Upper lobe of left lung (tissue), 6 donors: ENCODE measurements around the gene SRD5A2. TPM values are rescaled to one million over a fixed set of nuclear protein-coding genes. Genes with fewer than 3 reads are reported as not detected.

ENCODE experiments used
- ATAC-seq, 2 donors: fragments of 200-7000 bp; cut with Tn5 transposase; one replicate each; pipeline ENCODE4 v1.9.1; 2022; ENCODE audit warnings: mild to moderate bottlenecking in 2 of 2, moderate library complexity in 2 of 2; ENCODE audit not compliant: low FRiP score in 2 of 2
- DNase-seq, 2 donors: peaks; one replicate each; pipeline ENCODE4 v3.0.0-alpha.2; 2019 to 2020
- H3K27ac ChIP-seq, 4 donors: fragments of 200-600 bp; sonication (generic); one replicate each; pipeline ENCODE4 v1.5.1; 2016 to 2019
- H3K27me3 ChIP-seq, 4 donors: fragments of 200-600 bp; sonication (generic); one replicate each; pipeline ENCODE4 v1.5.1; 2017 to 2019
- H3K36me3 ChIP-seq, 4 donors: fragments of 200-600 bp; sonication (generic); one replicate each; pipeline ENCODE4 v1.5.1; 2016 to 2019
- H3K4me1 ChIP-seq, 4 donors: fragments of 200-600 bp; sonication (generic); one replicate each; pipeline ENCODE4 v1.5.1; 2018 to 2019
- H3K4me3 ChIP-seq, 4 donors: fragments of 200-600 bp; sonication (generic); one replicate each; pipeline ENCODE4 v1.5.1; 2017 to 2019; ENCODE audit warnings: mild to moderate bottlenecking in 2 of 4, moderate library complexity in 1 of 4
- H3K9me3 ChIP-seq, 4 donors: fragments of 200-600 bp; sonication (generic); one replicate each; pipeline ENCODE4 v1.5.1; 2018 to 2019
- CTCF ChIP-seq, 6 experiments: fragments of 450-650 bp in 4 of 6; fragments of 200-600 bp in 2 of 6; sonication (generic) in 2 of 6; IDR thresholded peaks; one replicate each; pipeline ENCODE4 v1.5.1; 2016 to 2019; ENCODE audit warnings: antibody characterized with exemption in 6 of 6
- EP300 ChIP-seq, 4 donors: sonication (generic); formaldehyde crosslinking; IDR thresholded peaks; one replicate each; pipeline ENCODE4 v1.5.1; 2017; ENCODE audit warnings: antibody characterized with exemption in 4 of 4, control low read depth in 2 of 4
- POLR2A ChIP-seq, 4 donors: fragments of 450-650 bp; IDR thresholded peaks; one replicate each; pipeline ENCODE4 v1.5.1; 2016 to 2017; ENCODE audit warnings: antibody characterized with exemption in 4 of 4, mild to moderate bottlenecking in 2 of 4
- POLR2AphosphoS5 ChIP-seq, 2 donors: sonication (generic); formaldehyde crosslinking; IDR thresholded peaks; one replicate each; pipeline ENCODE4 v1.5.1; 2017; ENCODE audit warnings: antibody characterized with exemption in 2 of 2
- WGBS, 2 donors: methylation state at CpG; one replicate each; pipeline ENCODE4 v1.1.5; 2017 to 2018; 5-methylcytosine and 5-hydroxymethylcytosine counted together
- total RNA-seq, 6 donors: library from RNA; depleted of rRNA in 4 of 6; stranded (reverse); fragments of >200 nt in 4 of 6; gene quantifications; one replicate each; pipeline versions ENCODE4 v1.1.0 to v1.2.1, GENCODE V29; 2016 to 2021
- donor health status: DM: no; HTN: no; CAD: no; lungs with moderate emphysema.
- donor health status: DM: no; HTN: yes; CAD: no; lungs with severe emphysema.

SRD5A2 gene
- 1 to 10 TPM in 2 of 6 donors, under 1 TPM in 4; 0.09 to 3.7 (median 0.62) TPM for total RNA-seq

GRCh38 chr2:31580321-31581117, at the start of gene SRD5A2:
TSS of gene SRD5A2 (minus strand) at chr2:31580938. CDS start at chr2:31580900, 38 bp downstream.
- 4% methylated on average over 5 to 58 of the region's 76 CpGs for whole genome bisulfite sequencing, 2 donors
- Histone ChIP-seq H3K27ac (no peak within 1 kb of the TSS), H3K9me3 (no peaks in the 10 kb centered on the region), H3K4me3 (no peak within 1 kb of the TSS), H3K27me3 (peaks cover 0 to 12% (median 4%) of the 10 kb centered on the region in 4 donors), H3K36me3 (no peaks in the 10 kb centered on the region), H3K4me1 (peaks cover 0 to 9% (median 0%) of the 10 kb centered on the region in 4 donors)
- ATAC-seq (peak in 1 of 2 donors; percentile 36), DNase-seq (peak in 1 of 2 donors; percentile 81)
- no peak for TF ChIP-seq EP300 (IDR thresholded peaks at IDR 0.05)
- TF ChIP-seq POLR2AphosphoS5 (IDR thresholded peaks at IDR 0.05) = no peak
- TF ChIP-seq CTCF (IDR thresholded peaks at IDR 0.05) = no peak
- no peak for TF ChIP-seq POLR2A (IDR thresholded peaks at IDR 0.05)

- H3K36me3 ChIP-seq = no peaks in the 10 kb centered on the region
- TF ChIP-seq EP300 (IDR thresholded peaks at IDR 0.05) (no peak), POLR2A (IDR thresholded peaks at IDR 0.05) (no peak), POLR2AphosphoS5 (IDR thresholded peaks at IDR 0.05) (no peak), CTCF (IDR thresholded peaks at IDR 0.05) (no peak)
- H3K4me1 ChIP-seq = no peaks in the 10 kb centered on the region
- DNase-seq = no peak
- 80 to 86% methylated on average over 3 of the region's 3 CpGs for WGBS, 2 donors
- H3K27ac ChIP-seq = no peak overlapping the region
- peaks cover 0 to 16% (median 0%) of the 10 kb centered on the region in 4 donors for H3K9me3 ChIP-seq
- no peak for ATAC-seq
- H3K4me3 ChIP-seq = no peak overlapping the region
- no peaks in the 10 kb centered on the region for H3K27me3 ChIP-seq
Measured at GRCh38 chr2:31606509-31606908, 25.8 kb upstream of the SRD5A2 start.

- H3K9me3 ChIP-seq = peaks cover 0 to 17% (median 0%) of the 10 kb centered on the region in 4 donors
- H3K27ac ChIP-seq = no peak overlapping the region
- no peaks in the 10 kb centered on the region for H3K27me3 ChIP-seq
- H3K4me3 ChIP-seq = no peak overlapping the region
- H3K4me1 ChIP-seq = no peaks in the 10 kb centered on the region
- no peaks in the 10 kb centered on the region for H3K36me3 ChIP-seq
- ATAC-seq (no peak), DNase-seq (no peak)
- TF ChIP-seq EP300 (IDR thresholded peaks at IDR 0.05) (no peak), CTCF (IDR thresholded peaks at IDR 0.05) (no peak), POLR2AphosphoS5 (IDR thresholded peaks at IDR 0.05) (no peak), POLR2A (IDR thresholded peaks at IDR 0.05) (no peak)
Measured at GRCh38 chr2:31598694-31599093, 18.0 kb upstream of the SRD5A2 start.

- DNase-seq = no peak
Measured at GRCh38 chr2:31586230-31586629, 5.5 kb upstream of the SRD5A2 start.

More at GRCh38 chr2:31586230-31586629, 5.5 kb upstream of the SRD5A2 start:
- no peaks in the 10 kb centered on the region for H3K36me3 ChIP-seq
- TF ChIP-seq CTCF (IDR thresholded peaks at IDR 0.05) = no peak
- TF ChIP-seq POLR2A (IDR thresholded peaks at IDR 0.05) = no peak
- no peak for TF ChIP-seq POLR2AphosphoS5 (IDR thresholded peaks at IDR 0.05)
- no peak for TF ChIP-seq EP300 (IDR thresholded peaks at IDR 0.05)
- ATAC-seq = no peak
- no peak overlapping the region for H3K4me3 ChIP-seq
- H3K27ac ChIP-seq = no peak overlapping the region
- peaks cover 0 to under 1% (median 0%) of the 10 kb centered on the region in 4 donors for H3K27me3 ChIP-seq
- peaks cover 0 to 6% (median 2%) of the 10 kb centered on the region in 4 donors for H3K9me3 ChIP-seq
- no peaks in the 10 kb centered on the region for H3K4me1 ChIP-seq
